Astrocyte (in vitro differentiated cells and primary cell): ENCODE measurements around the gene IL1RL2.

Experiments used
- EZH2 ChIP-seq: IDR thresholded peaks from 2 replicates; pipeline ENCODE4 v1.6.1; 2012; ENCODE audit warnings: mild to moderate bottlenecking, low read length, inconsistent platforms; ENCODE audit not compliant: insufficient read depth
- TF ChIP-seq, protein P1 (sequence below): IDR thresholded peaks from 2 replicates; pipeline ENCODE4 v1.5.1; 2011; ENCODE audit warnings: low read depth, mild to moderate bottlenecking, inconsistent platforms, low read length, moderate library complexity; ENCODE audit not compliant: insufficient read depth

DNA sequence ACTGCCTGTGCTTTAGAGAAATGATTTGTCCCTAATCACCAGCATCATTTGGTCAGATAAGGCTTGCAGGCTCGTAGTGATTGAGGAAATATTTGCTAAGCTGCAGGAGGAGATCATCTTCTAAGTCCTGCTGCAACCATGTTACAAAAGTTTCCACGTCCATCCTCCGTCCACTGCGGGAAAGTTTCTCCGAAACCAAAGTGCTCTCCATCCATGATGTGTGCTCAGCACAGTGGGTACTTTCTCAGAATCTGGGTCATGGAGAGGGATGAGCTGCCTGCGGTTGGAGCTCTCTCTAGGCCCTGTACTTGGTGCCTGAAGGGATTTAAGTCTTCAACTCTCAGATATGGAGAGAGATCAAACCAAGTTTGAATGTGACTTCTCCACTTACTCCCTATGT, 39.3 kb downstream of the IL1RL2 start:
- no peak for TF ChIP-seq EZH2
- TF ChIP-seq, protein P1, sequence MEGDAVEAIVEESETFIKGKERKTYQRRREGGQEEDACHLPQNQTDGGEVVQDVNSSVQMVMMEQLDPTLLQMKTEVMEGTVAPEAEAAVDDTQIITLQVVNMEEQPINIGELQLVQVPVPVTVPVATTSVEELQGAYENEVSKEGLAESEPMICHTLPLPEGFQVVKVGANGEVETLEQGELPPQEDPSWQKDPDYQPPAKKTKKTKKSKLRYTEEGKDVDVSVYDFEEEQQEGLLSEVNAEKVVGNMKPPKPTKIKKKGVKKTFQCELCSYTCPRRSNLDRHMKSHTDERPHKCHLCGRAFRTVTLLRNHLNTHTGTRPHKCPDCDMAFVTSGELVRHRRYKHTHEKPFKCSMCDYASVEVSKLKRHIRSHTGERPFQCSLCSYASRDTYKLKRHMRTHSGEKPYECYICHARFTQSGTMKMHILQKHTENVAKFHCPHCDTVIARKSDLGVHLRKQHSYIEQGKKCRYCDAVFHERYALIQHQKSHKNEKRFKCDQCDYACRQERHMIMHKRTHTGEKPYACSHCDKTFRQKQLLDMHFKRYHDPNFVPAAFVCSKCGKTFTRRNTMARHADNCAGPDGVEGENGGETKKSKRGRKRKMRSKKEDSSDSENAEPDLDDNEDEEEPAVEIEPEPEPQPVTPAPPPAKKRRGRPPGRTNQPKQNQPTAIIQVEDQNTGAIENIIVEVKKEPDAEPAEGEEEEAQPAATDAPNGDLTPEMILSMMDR = no peak
